IMR-90 (cell line): ENCODE measurements around the gene APC2. TPM values are rescaled to one million over a fixed set of nuclear protein-coding genes. Genes with fewer than 3 reads are reported as not detected.

Source experiments
- ATAC-seq: fragments of 200-7000 bp; cut with Tn5 transposase; 2 replicates; pipeline ENCODE4 v1.9.1; 2020; ENCODE audit warnings: low read depth, mild to moderate bottlenecking, moderate library complexity
- BruUV-seq: library from RNA; stranded (reverse); fragments of 400-500 nt; replicated peaks from 2 replicates; lab custom pipeline; 2021; lab: Mats Ljungman, UMichigan
- CTCF ChIA-PET: fragments of 300-600 bp; formaldehyde crosslinking; extraction: SDS; loops from one replicate; lab custom pipeline; 2021; ENCODE audit warnings: antibody characterized with exemption; lab: Yijun Ruan, JAX
- POLR2A ChIA-PET: fragments of 300-600 bp; sonication (Branson Sonifier 250); formaldehyde crosslinking; loops from one replicate; lab custom pipeline; 2022; ENCODE audit warnings: antibody characterized with exemption; ENCODE audit not compliant: unreplicated experiment; lab: Charles Lee
- DNase-seq: peaks from one replicate; pipeline ENCODE4 v3.0.0; 2013
- H2AFZ ChIP-seq: replicated peaks from 2 replicates; pipeline ENCODE3; 2013; ENCODE audit warnings: low read length, mild to moderate bottlenecking; ENCODE audit not compliant: poor library complexity
- H2AK5ac ChIP-seq: 2 replicates; pipeline ENCODE4 v1.6.1; 2013; ENCODE audit warnings: low read depth, low read length, inconsistent platforms
- H2AK9ac ChIP-seq: replicated peaks from 2 replicates; pipeline ENCODE3; 2013; ENCODE audit warnings: mild to moderate bottlenecking, low read depth, low read length, moderate library complexity; ENCODE audit not compliant: poor library complexity
- H2BK120ac ChIP-seq: 2 replicates; pipeline ENCODE4 v1.6.1; 2013; ENCODE audit warnings: low read depth, low read length, inconsistent platforms
- H2BK15ac ChIP-seq: 3 replicates; pipeline ENCODE4 v1.6.1; 2013; ENCODE audit warnings: low read depth, low read length, inconsistent platforms
- H2BK20ac ChIP-seq: 2 replicates; pipeline ENCODE4 v1.6.1; 2013; ENCODE audit warnings: low read depth, mild to moderate bottlenecking, inconsistent platforms, low read length, moderate library complexity
- H2BK5ac ChIP-seq: 2 replicates; pipeline ENCODE4 v1.6.1; 2013; ENCODE audit warnings: mild to moderate bottlenecking, low read depth, low read length, inconsistent platforms; ENCODE audit not compliant: poor library complexity, severe bottlenecking
- H3K14ac ChIP-seq: replicated peaks from 2 replicates; pipeline ENCODE4 v1.6.1; 2013; ENCODE audit warnings: low read depth, low read length, inconsistent platforms
- H3K18ac ChIP-seq: 2 replicates; pipeline ENCODE4 v1.6.1; 2013; ENCODE audit warnings: low read depth, low read length, control low read depth
- H3K23ac ChIP-seq: 2 replicates; pipeline ENCODE4 v1.6.1; 2013; ENCODE audit warnings: low read depth, low read length, inconsistent platforms
- H3K27ac ChIP-seq: 2 replicates; pipeline ENCODE4 v1.5.1; 2013; ENCODE audit warnings: mild to moderate bottlenecking, control low read depth, low read length; ENCODE audit not compliant: insufficient read depth
- H3K27me3 ChIP-seq: 2 replicates; pipeline ENCODE4 v1.6.1; 2013; ENCODE audit warnings: low read length; ENCODE audit not compliant: control insufficient read depth, insufficient read depth
- H3K36me3 ChIP-seq: 2 replicates; pipeline ENCODE4 v1.6.1; 2013; ENCODE audit warnings: low read length, mixed read lengths; ENCODE audit not compliant: control insufficient read depth, insufficient read depth
- H3K4ac ChIP-seq: 2 replicates; pipeline ENCODE4 v1.6.1; 2013; ENCODE audit warnings: low read depth, low read length, inconsistent platforms
- H3K4me1 ChIP-seq: 2 replicates; pipeline ENCODE4 v1.6.1; 2013; ENCODE audit warnings: low read length, mixed read lengths; ENCODE audit not compliant: control insufficient read depth, insufficient read depth
- H3K4me2 ChIP-seq: 2 replicates; pipeline ENCODE4 v1.6.1; 2013; ENCODE audit warnings: low read depth, mild to moderate bottlenecking, control low read depth, low read length, moderate library complexity
- H3K4me3 ChIP-seq: 2 replicates; pipeline ENCODE4 v1.5.1; 2013; ENCODE audit warnings: low read depth, mild to moderate bottlenecking, control low read depth, low read length, moderate library complexity; ENCODE audit not compliant: insufficient read depth
- H3K56ac ChIP-seq: 2 replicates; pipeline ENCODE4 v1.6.1; 2013; ENCODE audit warnings: low read length, inconsistent platforms; ENCODE audit not compliant: insufficient read depth; ENCODE audit errors: extremely low read depth
- H3K79me1 ChIP-seq, 2 experiments: 2 replicates each; pipeline ENCODE4 v1.6.1; 2013; ENCODE audit warnings: low read length in 2 of 2, inconsistent platforms in 1 of 2, low read depth in 1 of 2
- H3K9ac ChIP-seq: 2 replicates; pipeline ENCODE4 v1.6.1; 2013; ENCODE audit warnings: low read depth, low read length, control low read depth
- H3K9me1 ChIP-seq: 2 replicates; pipeline ENCODE4 v1.6.1; 2013; ENCODE audit warnings: low read length, inconsistent platforms; ENCODE audit not compliant: insufficient read depth
- H3K9me3 ChIP-seq: 2 replicates; pipeline ENCODE4 v1.6.1; 2013; ENCODE audit warnings: low read length; ENCODE audit not compliant: control insufficient read depth, insufficient read depth
- H4K20me1 ChIP-seq: 2 replicates; pipeline ENCODE4 v1.6.1; 2013; ENCODE audit warnings: low read length, inconsistent platforms; ENCODE audit not compliant: insufficient read depth
- H4K5ac ChIP-seq: 2 replicates; pipeline ENCODE4 v1.6.1; 2013; ENCODE audit warnings: mild to moderate bottlenecking, low read depth, low read length, control low read depth
- H4K8ac ChIP-seq, 2 experiments: 2 replicates each; pipeline ENCODE4 v1.6.1; 2013; ENCODE audit warnings: low read depth in 2 of 2, low read length in 2 of 2, control low read depth in 1 of 2, inconsistent platforms in 1 of 2
- H4K91ac ChIP-seq: 2 replicates; pipeline ENCODE4 v1.6.1; 2013; ENCODE audit warnings: low read depth, low read length, inconsistent platforms; ENCODE audit not compliant: insufficient read depth
- BHLHE40 ChIP-seq: fragments of 150-350 bp; IDR thresholded peaks from 2 replicates; pipeline ENCODE4 v1.6.1; 2016; ENCODE audit warnings: mild to moderate bottlenecking, low read depth, low read length
- CEBPB ChIP-seq: IDR thresholded peaks from 2 replicates; pipeline ENCODE4 v1.6.1; 2012; ENCODE audit warnings: low read depth, low read length, improper control_type of control experiment
- CHD1 ChIP-seq: IDR thresholded peaks from 2 replicates; pipeline ENCODE4 v1.6.1; 2012; ENCODE audit warnings: low read depth, low read length, improper control_type of control experiment
- ELK1 ChIP-seq: fragments of 150-350 bp; IDR thresholded peaks from 2 replicates; pipeline ENCODE4 v1.6.1; 2016; ENCODE audit warnings: low read depth, mild to moderate bottlenecking, low read length, moderate library complexity, borderline replicate concordance
- FOS ChIP-seq: fragments of 150-350 bp; IDR thresholded peaks from 2 replicates; pipeline ENCODE4 v1.6.1; 2016; ENCODE audit warnings: low read depth, low read length
- MAFK ChIP-seq: IDR thresholded peaks from 2 replicates; pipeline ENCODE4 v1.6.1; 2012; ENCODE audit warnings: low read depth, low read length, improper control_type of control experiment
- MAZ ChIP-seq: IDR thresholded peaks from 2 replicates; pipeline ENCODE4 v1.6.1; 2012; ENCODE audit warnings: low read depth, mild to moderate bottlenecking, low read length, improper control_type of control experiment, moderate library complexity, borderline replicate concordance
- MXI1 ChIP-seq: IDR thresholded peaks from 2 replicates; pipeline ENCODE4 v1.6.1; 2012; ENCODE audit warnings: low read depth, mild to moderate bottlenecking, low read length, moderate library complexity, borderline replicate concordance
- NFE2L2 ChIP-seq: fragments of 150-350 bp; IDR thresholded peaks from 2 replicates; pipeline ENCODE4 v1.6.1; 2016; ENCODE audit warnings: low read depth, mild to moderate bottlenecking, low read length
- POLR2A ChIP-seq: IDR thresholded peaks from 2 replicates; pipeline ENCODE4 v1.6.1; 2012; ENCODE audit warnings: mild to moderate bottlenecking, low read depth, low read length
- RAD21 ChIP-seq: IDR thresholded peaks from 2 replicates; pipeline ENCODE4 v1.6.1; 2012; ENCODE audit warnings: low read length, improper control_type of control experiment
- RCOR1 ChIP-seq: IDR thresholded peaks from 2 replicates; pipeline ENCODE4 v1.6.1; 2012; ENCODE audit warnings: mild to moderate bottlenecking, low read length, improper control_type of control experiment; ENCODE audit not compliant: insufficient replicate concordance
- RFX5 ChIP-seq: IDR thresholded peaks from 2 replicates; pipeline ENCODE4 v1.8.0; 2012; ENCODE audit warnings: low read depth, mild to moderate bottlenecking, low read length, moderate library complexity
- SMC3 ChIP-seq: fragments of 150-350 bp; IDR thresholded peaks from 2 replicates; pipeline ENCODE4 v1.6.1; 2016; ENCODE audit warnings: low read depth, mild to moderate bottlenecking, antibody characterized with exemption, low read length, moderate library complexity
- USF2 ChIP-seq: fragments of 150-350 bp; IDR thresholded peaks from 2 replicates; pipeline ENCODE4 v1.6.1; 2017; ENCODE audit warnings: mild to moderate bottlenecking, antibody characterized with exemption, low read length, low read depth
- WGBS, 2 experiments: methylation state at CpG; one replicate each; pipeline versions ENCODE4 v1.1.5 to v1.1.7; 2013; ENCODE audit warnings: missing lambda C conversion rate in 2 of 2; ENCODE audit not compliant: insufficient read length in 1 of 2; ENCODE audit errors: extremely low coverage in 2 of 2; 5-methylcytosine and 5-hydroxymethylcytosine counted together
- dilution Hi-C: fragments of 300-500 bp; cut with HindIII; formaldehyde crosslinking; loops from one replicate; pipeline ENCODE4 v1.14.3; 2018; ENCODE audit warnings: low sequenced_read_pairs; ENCODE audit not compliant: unreplicated experiment
- in situ Hi-C: fragments of 300-500 bp; cut with MboI; formaldehyde crosslinking; loops from 3 replicates; pipeline ENCODE4 v1.14.3; 2019; ENCODE audit warnings: low sequenced_read_pairs, inconsistent platforms, mixed read lengths
- intact Hi-C: fragments of 100-400 bp; cut with micrococcal nuclease; formaldehyde crosslinking; loops from 2 replicates; pipeline ENCODE4 v1.10.0; 2022
- polyA plus RNA-seq, 3 experiments: library from polyadenylated mRNA; depleted of rRNA; stranded (reverse); fragments of >200 nt; gene quantifications; 2 replicates each; pipeline ENCODE4 v1.2.3, GENCODE V29; 2012; ENCODE audit warnings: low replicate concordance in 1 of 3
- total RNA-seq: library from RNA; depleted of rRNA; stranded (reverse); fragments of >200 nt; gene quantifications from 2 replicates; pipeline ENCODE4 v1.2.3, GENCODE V29; 2012

The APC2 gene
- total and polyA plus RNA-seq, 2 of the 4 experiments (the other 2 are of a cell fraction), result 0.36 to 0.41 TPM

GRCh38 chr19:1486720-1487575 lies 37.0 kb downstream of the APC2 start:
- H2BK15ac ChIP-seq, result no peak overlapping the region
- no peak overlapping the region for H4K91ac ChIP-seq
- H2BK120ac ChIP-seq, result no peak overlapping the region
- dilution Hi-C loops (no loop called here), in situ Hi-C loops (no loop called here), intact Hi-C loops (no loop called here)
- H4K20me1 ChIP-seq, result peaks cover 3% of the 10 kb centered on the region; the same call in 1 of the 2 replicates
- H2AK9ac ChIP-seq, result no peak overlapping the region
- H3K9me3 ChIP-seq, result no peaks in the 10 kb centered on the region
- no peak overlapping the region for H2BK20ac ChIP-seq
- BruUV-seq, result no TSS peak
- no peak overlapping the region for H3K4me3 ChIP-seq
- no peak overlapping the region for H3K9ac ChIP-seq
- 90% methylated on average over 36 of the region's 56 CpGs; no CpG with 5 or more reads in 1 of the 2 experiments for WGBS, 2 experiments
- peaks cover 5% of the 10 kb centered on the region; the same call in 1 of the 2 replicates for H3K27me3 ChIP-seq
- no peak overlapping the region for H3K27ac ChIP-seq
- no peak overlapping the region for H3K56ac ChIP-seq
- no peak overlapping the region for H3K4me2 ChIP-seq
- H4K8ac ChIP-seq, result no peak overlapping the region
- DNase-seq (no peak), ATAC-seq (no peak)
- H3K18ac ChIP-seq, result no peak overlapping the region
- H3K79me1 ChIP-seq, result no peaks in the 10 kb centered on the region
- H2AK5ac ChIP-seq, result no peak overlapping the region
- peaks cover 9% of the 10 kb centered on the region for H3K4me1 ChIP-seq
- POLR2A ChIA-PET, result interaction anchor here (0.6 kb wide), 1 partner anchor 253 kb away, joined by 3 read pairs; no protein-coding TSS in a partner anchor
- H2AFZ ChIP-seq, result no peak overlapping the region
- CTCF ChIA-PET, result no interaction called here
- H3K36me3 ChIP-seq, result no peaks in the 10 kb centered on the region
- H3K9me1 ChIP-seq, result no peaks in the 10 kb centered on the region
- H3K14ac ChIP-seq, result no peak overlapping the region
- no peak overlapping the region for H3K23ac ChIP-seq
- no peak overlapping the region for H3K4ac ChIP-seq
- no peak overlapping the region for H2BK5ac ChIP-seq
- H4K5ac ChIP-seq, result no peak overlapping the region
- no peak for TF ChIP-seq RFX5
- TF ChIP-seq CEBPB, result no peak
- no peak for TF ChIP-seq MXI1
- TF ChIP-seq BHLHE40, result no peak
- TF ChIP-seq FOS, result no peak
- TF ChIP-seq USF2, result no peak
- TF ChIP-seq NFE2L2, result no peak
- no peak for TF ChIP-seq MAFK
- TF ChIP-seq SMC3, result no peak
- TF ChIP-seq RCOR1, result no peak
- TF ChIP-seq MAZ, result no peak
- TF ChIP-seq CHD1, result no peak
- TF ChIP-seq RAD21, result no peak
- TF ChIP-seq ELK1, result no peak
- no peak for TF ChIP-seq POLR2A
